ENCODE results near the gene PHLDA2. TPM values are rescaled to one million over a fixed set of nuclear protein-coding genes. Genes with fewer than 3 reads are reported as not detected.

Gene PHLDA2
- polyA plus RNA-seq, 1 of the 3 experiments (the other 2 are of a cell fraction): 23.6 TPM

- no peaks in the 10 kb centered on the region for H3K27me3 ChIP-seq (ENCODE audit: insufficient read depth)
- no peaks in the 10 kb centered on the region for H4K20me1 ChIP-seq (ENCODE audit: insufficient read depth)
- no peaks in the 10 kb centered on the region for H3K9me3 ChIP-seq
- H3K9me2 ChIP-seq: no peaks in the 10 kb centered on the region
- no peak overlapping the region for H3K27ac ChIP-seq (ENCODE audit: low read depth in 2 of 2, low read length in 1 of 2)
- no peak overlapping the region for H3K4me3 ChIP-seq (ENCODE audit: low read depth in 2 of 2, low read length in 1 of 2)
- H3K9ac ChIP-seq: no peak overlapping the region
- peaks cover 15 to 17% of the 10 kb centered on the region in 2 experiments; a peak in 3 of 4 replicates for H3K4me1 ChIP-seq (ENCODE audit: control insufficient read depth in 1 of 2, insufficient read depth in 2 of 2, low read depth in 1 of 2, low read length in 1 of 2)
- peak overlapping the region; percentile 98 for H3K4me2 ChIP-seq
- POLR2A ChIA-PET: interaction anchor here (0.9 kb wide), 1 partner anchor 18 kb away, joined by 3 read pairs; the partner anchor contains the start of gene CDKN1C
- CTCF ChIA-PET: interaction anchor here (0.6 to 7.6 kb wide), 7 partner anchors 9 to 483 kb away, joined by 3 to 66 read pairs (median 5); partner anchors contain the start of gene PHLDA2
- H3K79me2 ChIP-seq (ENCODE audit: insufficient read depth): no peaks in the 10 kb centered on the region
- peaks cover 7% of the 10 kb centered on the region for H3F3A ChIP-seq (replicated peaks; ENCODE audit: insufficient read depth)
- no peak for DNase-seq
- no peaks in the 10 kb centered on the region for H3K36me3 ChIP-seq (replicated peaks in 1 of 2; ENCODE audit: control insufficient read depth in 1 of 2, insufficient read depth in 2 of 2, low read length in 1 of 2)
- no peak overlapping the region for H2AFZ ChIP-seq (ENCODE audit: low read depth)
- WGBS (ENCODE audit: low lambda C conversion rate): 87% methylated on average over 5 of the region's 7 CpGs
- TF ChIP-seq RCOR1 (IDR thresholded peaks at IDR 0.05; ENCODE audit: low read length): no peak
- no peak for TF ChIP-seq NFIC (IDR thresholded peaks at IDR 0.05; ENCODE audit: borderline replicate concordance)
- TF ChIP-seq RAD21 (IDR thresholded peaks at IDR 0.05; ENCODE audit: low read length): no peak
- no peak for TF ChIP-seq FOXJ3 (CRISPR knock-in tag; IDR thresholded peaks at IDR 0.05)
- no peak for TF ChIP-seq SMC3 (IDR thresholded peaks at IDR 0.05; ENCODE audit: low read depth, low read length)
- no peak for TF ChIP-seq CHD2 (IDR thresholded peaks at IDR 0.05; ENCODE audit: low read length, partially characterized antibody)
- no peak for TF ChIP-seq FOSL2 (IDR thresholded peaks at IDR 0.05; ENCODE audit: borderline replicate concordance, low read depth)
- TF ChIP-seq, protein P1, sequence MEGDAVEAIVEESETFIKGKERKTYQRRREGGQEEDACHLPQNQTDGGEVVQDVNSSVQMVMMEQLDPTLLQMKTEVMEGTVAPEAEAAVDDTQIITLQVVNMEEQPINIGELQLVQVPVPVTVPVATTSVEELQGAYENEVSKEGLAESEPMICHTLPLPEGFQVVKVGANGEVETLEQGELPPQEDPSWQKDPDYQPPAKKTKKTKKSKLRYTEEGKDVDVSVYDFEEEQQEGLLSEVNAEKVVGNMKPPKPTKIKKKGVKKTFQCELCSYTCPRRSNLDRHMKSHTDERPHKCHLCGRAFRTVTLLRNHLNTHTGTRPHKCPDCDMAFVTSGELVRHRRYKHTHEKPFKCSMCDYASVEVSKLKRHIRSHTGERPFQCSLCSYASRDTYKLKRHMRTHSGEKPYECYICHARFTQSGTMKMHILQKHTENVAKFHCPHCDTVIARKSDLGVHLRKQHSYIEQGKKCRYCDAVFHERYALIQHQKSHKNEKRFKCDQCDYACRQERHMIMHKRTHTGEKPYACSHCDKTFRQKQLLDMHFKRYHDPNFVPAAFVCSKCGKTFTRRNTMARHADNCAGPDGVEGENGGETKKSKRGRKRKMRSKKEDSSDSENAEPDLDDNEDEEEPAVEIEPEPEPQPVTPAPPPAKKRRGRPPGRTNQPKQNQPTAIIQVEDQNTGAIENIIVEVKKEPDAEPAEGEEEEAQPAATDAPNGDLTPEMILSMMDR (IDR thresholded peaks at IDR 0.05): no peak
- TF ChIP-seq TEAD4 (IDR thresholded peaks at IDR 0.05; ENCODE audit: borderline replicate concordance, insufficient read depth): no peak
- TF ChIP-seq NRF1 (IDR thresholded peaks at IDR 0.05; ENCODE audit: low read depth, low read length): no peak
- TF ChIP-seq MXI1 (IDR thresholded peaks at IDR 0.05; ENCODE audit: low read depth, low read length): no peak
- TF ChIP-seq POLR2AphosphoS5 (IDR thresholded peaks at IDR 0.05; ENCODE audit: low read depth, low read length): no peak
- no peak for TF ChIP-seq FOXM1 (IDR thresholded peaks at IDR 0.05; ENCODE audit: low read depth)
Measured at GRCh38 chr11:2903672-2904011, 25.6 kb downstream of the PHLDA2 start.

DNA sequence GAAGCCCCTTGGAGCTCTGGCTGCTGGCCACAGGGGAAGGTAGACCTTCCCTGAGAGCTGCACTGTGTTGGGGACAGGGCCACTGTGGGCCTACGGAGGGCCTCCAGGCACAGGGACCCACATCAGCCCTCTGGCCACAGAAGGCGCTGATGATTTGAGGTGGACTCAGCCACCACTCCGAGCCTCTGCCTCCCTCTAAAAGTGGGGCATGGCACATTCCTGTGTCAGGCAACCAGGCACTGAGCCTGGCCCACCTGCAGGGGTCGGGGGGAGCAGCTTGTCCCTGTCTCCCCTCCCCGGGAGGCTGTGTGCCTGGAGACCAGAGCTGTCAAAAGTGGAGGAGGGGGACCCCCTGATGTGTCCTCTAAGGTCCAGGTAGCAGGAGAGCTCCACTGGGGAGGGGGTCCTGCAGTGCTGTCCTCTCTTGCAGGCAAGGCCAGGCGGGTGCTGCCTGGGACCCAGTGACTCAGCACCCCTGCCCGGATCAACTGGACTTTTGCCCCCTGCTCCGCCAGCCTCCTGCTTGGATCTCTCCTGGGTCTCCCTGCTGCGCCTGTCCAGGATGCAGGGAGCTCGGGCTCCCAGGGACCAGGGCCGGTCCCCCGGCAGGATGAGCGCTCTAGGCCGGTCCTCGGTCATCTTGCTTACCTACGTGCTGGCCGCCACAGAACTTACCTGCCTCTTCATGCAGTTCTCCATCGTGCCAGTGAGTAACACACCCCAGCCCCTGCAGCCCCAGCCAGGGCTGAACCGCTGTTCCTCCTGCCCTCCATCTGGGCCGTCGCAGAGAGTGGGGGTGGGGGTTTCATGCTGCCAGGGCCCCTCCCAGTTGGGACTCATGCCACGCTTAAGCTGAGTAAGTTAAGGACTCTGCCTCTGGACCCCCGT, 26.2 kb downstream of the PHLDA2 start:
- Histone ChIP-seq H3K9me2 (no peaks in the 10 kb centered on the region), H3K4me1 (ENCODE audit: control insufficient read depth in 1 of 2, insufficient read depth in 2 of 2, low read depth in 1 of 2, low read length in 1 of 2) (peaks cover 17 to 21% of the 10 kb centered on the region in 2 experiments; a peak in 3 of 4 replicates), H3K9ac (peak overlapping the region; percentile 73; the same call in 1 of the 2 replicates), H3K4me2 (peak overlapping the region; percentile 98), H3F3A (replicated peaks; ENCODE audit: insufficient read depth) (peaks cover 7% of the 10 kb centered on the region), H3K27me3 (ENCODE audit: insufficient read depth) (no peaks in the 10 kb centered on the region), H3K4me3 (ENCODE audit: low read depth in 2 of 2, low read length in 1 of 2) (peak overlapping the region; percentile 78 to 80), H3K79me2 (ENCODE audit: insufficient read depth) (no peaks in the 10 kb centered on the region), H3K27ac (ENCODE audit: low read depth in 2 of 2, low read length in 1 of 2) (no peak overlapping the region; a peak in 1 of 4 replicates), H3K9me3 (no peaks in the 10 kb centered on the region), H3K36me3 (replicated peaks in 1 of 2; ENCODE audit: control insufficient read depth in 1 of 2, insufficient read depth in 2 of 2, low read length in 1 of 2) (no peaks in the 10 kb centered on the region), H4K20me1 (ENCODE audit: insufficient read depth) (no peaks in the 10 kb centered on the region), H2AFZ (ENCODE audit: low read depth) (peak overlapping the region; percentile 22; the same call in 1 of the 2 replicates)
- ChIA-PET POLR2A (interaction anchor here (0.9 kb wide), 1 partner anchor 18 kb away, joined by 3 read pairs; the partner anchor contains the start of gene CDKN1C), CTCF (interaction anchor here (0.6 to 7.6 kb wide), 8 partner anchors 9 to 598 kb away, joined by 3 to 66 read pairs (median 5); partner anchors contain the start of gene PHLDA2)
- no peak for DNase-seq
- WGBS (ENCODE audit: low lambda C conversion rate): 77% methylated on average over 11 of the region's 23 CpGs
- TF ChIP-seq GABPA (IDR thresholded peaks at IDR 0.05; ENCODE audit: low read depth) (no peak), GATA2 (CRISPR knock-in tag; IDR thresholded peaks at IDR 0.05) (no peak), JUND (IDR thresholded peaks at IDR 0.05) (no peak), MXI1 (IDR thresholded peaks at IDR 0.05; ENCODE audit: low read depth, low read length) (no peak), TAF1 (IDR thresholded peaks at IDR 0.05; ENCODE audit: borderline replicate concordance, low read depth, low read length) (no peak), TCF12 (IDR thresholded peaks at IDR 0.05) (no peak), FOXJ3 (CRISPR knock-in tag; IDR thresholded peaks at IDR 0.05) (no peak), YY1 (IDR thresholded peaks at IDR 0.05; ENCODE audit: low read depth) (no peak), FOSL2 (IDR thresholded peaks at IDR 0.05; ENCODE audit: borderline replicate concordance, low read depth) (no peak), RCOR1 (IDR thresholded peaks at IDR 0.05; ENCODE audit: low read length) (no peak), SMC3 (IDR thresholded peaks at IDR 0.05; ENCODE audit: low read depth, low read length) (no peak), EZH2phosphoT487 (IDR thresholded peaks at IDR 0.05; ENCODE audit: borderline replicate concordance, low read depth) (no peak), MEF2A (IDR thresholded peaks at IDR 0.05; ENCODE audit: borderline replicate concordance, low read depth) (no peak)
